Right forelimb (tissue), 1 donor: ENCODE results near the gene DDI1.
"Not testable (repeated sequence)": the region's sequence is repeated elsewhere in the genome, so short reads cannot be mapped to it uniquely, and the experiment has no call there.

Experiments
- DNase-seq: peaks from one replicate; pipeline ENCODE4 v3.0.0-alpha.2; 2018

Gene DDI1

DNA sequence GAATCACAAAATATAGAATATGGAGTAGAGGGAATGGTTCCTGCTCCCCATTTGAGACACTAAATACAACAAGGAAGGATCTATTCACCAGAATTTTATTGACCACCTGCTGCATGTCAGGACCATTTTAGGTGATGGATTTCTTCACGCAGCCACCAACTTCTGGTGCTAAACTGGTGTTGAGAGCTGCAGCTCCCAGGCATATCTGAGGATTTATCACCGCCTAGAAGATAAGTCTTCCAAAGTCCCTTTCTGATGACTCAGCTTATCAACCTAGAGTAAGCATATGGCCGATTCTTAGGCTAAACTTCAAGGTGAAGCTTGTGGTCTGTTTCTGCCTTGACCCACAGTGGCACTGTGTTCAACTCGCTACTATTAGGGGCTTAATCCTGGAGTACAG is 6.7 kb downstream of the DDI1 start:
- DNase-seq = no peak

DNA sequence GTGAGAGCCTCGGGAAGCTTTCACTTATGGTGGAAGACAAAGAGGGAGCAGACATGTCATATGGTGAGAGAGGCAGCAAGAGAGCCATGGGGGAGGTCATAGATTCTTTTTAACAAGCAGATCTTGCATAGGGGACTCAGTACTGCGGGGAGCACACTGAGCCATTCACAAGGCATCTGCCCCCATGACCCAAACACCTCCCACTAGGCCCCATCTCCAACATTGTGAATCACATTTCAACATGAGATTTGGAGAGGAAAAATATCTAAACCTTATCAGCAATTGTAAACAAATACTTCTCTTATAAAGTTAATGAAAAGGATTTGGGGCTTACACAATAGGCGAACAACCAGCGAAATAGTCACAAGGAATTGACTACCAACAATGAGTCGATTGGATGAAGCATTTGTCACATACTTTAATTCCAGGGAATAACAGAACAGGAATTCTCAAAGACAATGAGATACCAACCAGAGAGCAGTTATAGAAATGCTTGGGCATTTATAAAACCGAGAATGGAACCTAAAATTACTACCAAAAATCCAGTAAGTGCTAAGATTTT is 7.3 kb downstream of the DDI1 start:
- DNase-seq = no peak

DNA sequence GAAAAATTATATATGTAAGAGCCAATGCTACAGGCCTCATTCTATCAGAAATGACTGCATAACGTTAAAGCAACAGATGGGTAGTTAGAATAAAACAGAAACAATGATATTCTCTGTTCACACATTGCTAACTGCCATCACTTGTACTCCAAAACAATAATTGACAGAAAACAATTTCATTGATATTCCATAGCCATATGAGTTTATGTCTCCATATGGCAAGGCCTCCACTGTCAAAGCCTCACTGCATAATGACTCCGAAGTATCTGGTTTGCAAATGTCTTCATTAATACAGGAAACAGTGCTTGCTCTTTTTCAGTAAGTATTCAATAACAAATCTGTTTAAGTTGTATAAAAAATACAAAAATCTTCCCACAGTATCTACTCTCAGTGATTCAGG is 9.9 kb downstream of the DDI1 start:
- no peak for DNase-seq

DNA sequence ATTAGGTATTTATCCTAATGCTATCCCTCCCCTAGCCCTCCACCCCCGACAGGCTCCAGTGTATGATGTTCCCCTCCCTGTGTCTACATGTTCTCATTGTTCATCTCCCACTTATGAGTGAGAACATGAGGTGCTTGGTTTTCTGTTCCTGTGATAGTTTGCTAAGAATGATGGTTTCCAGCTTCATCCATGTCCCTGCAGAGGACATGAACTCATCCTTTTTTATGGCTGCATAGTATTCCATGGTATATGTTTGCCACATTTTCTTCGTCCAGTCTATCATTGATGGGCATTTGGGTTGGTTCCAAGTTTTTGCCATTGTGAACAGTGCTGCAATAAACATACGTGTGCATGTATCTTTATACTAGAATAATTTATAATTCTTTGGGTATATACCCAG is 10.4 kb downstream of the DDI1 start:
- not testable (repeated sequence) for DNase-seq

DNA sequence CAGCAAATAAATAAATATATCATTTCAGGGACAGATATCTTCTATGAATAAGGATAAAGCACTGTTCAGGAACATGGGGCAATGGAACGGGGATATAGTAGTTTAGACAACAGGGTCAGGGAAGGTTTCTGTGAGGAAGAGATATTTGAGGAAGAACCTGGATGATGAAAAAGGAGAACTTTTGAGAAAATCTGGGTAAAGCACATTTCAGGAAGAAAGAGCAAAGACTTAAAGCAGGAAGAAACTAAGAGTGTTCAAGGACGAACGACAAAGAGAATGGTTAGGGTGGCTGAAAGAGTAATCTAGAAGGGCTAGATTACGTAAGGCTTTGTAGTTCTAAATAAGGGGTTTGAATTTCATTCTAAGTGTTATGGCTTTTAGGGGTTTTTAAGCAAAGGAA is 12.7 kb downstream of the DDI1 start:
- no peak for DNase-seq

DNA sequence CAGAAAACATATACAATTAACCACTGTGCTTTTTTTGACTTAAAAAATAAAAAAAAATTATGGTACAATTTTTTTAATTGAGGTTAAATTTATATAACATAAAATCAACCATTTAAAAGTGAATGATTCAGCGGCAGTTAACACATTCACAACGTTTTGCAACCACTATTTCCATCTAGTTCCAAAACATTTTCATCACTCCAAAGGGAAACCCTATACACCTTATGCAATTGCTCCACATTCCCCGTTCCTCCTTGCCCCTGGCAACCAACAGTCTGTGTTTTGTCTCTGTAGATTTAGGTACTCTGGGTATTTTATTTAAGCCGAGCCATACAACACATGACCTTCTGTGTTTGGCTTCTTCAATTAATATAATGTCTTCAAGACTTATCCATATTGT is 15.3 kb downstream of the DDI1 start:
- no peak for DNase-seq

DNA sequence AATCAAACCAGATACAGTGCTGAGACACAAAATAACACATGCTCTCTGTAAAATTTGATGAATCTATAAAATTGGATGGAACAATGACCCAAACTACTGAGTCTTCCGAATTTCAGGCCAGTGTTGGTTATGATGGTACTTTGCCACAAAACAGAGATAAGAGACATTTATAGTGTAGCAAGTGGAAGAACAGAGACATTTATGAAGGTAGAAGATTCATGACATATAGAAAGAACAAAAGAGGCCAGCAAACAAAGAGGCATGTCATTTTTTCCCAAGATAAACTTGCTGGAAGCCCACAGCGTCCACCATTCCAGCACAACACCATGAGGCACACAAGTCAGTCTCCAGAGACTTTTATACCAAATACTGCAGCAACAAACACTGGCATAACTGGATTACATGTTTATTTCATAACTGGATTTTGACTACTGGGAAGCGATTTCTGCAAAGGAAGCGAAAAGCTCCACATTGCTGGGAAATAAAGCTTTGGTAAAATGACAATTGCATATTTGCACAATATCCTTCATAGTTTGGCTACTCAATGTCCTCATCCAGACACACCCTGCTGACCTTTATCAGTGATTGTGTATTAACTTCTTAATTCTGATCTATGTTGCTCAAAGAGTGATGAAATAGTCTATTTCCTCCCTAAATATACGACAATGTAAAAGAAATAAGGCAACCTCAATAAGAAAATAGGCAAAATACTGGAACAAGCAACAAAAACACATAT is 17.5 kb downstream of the DDI1 start:
- DNase-seq = no peak

DNA sequence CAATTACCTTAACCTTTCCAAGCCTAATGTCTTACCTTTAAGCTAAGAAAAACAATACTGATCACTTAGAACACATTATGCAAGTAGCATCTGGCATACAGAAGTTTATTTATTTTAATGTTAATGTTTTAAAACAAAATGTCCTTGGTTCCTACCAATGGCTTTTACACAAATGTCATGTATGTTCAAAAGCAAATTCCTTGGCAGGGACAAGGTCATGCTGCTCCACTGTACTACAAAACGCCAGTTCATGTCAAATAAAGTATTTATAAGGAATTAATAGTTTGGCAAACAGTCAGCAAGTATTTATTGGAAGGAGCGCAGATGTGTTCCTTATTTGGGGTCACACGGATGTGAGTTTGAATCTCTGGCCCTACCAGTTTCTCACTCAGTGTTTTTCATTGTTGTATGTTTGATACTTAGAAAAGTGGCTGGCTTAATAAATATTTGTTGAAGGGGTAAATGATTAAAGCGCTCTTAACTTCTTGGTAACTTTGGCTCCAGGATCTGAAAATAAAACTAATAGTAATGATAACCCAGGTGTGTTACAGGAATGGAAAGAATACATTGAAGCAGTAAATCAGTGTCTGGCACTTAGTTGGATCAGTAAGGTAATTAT is 18.6 kb downstream of the DDI1 start:
- no peak for DNase-seq

DNA sequence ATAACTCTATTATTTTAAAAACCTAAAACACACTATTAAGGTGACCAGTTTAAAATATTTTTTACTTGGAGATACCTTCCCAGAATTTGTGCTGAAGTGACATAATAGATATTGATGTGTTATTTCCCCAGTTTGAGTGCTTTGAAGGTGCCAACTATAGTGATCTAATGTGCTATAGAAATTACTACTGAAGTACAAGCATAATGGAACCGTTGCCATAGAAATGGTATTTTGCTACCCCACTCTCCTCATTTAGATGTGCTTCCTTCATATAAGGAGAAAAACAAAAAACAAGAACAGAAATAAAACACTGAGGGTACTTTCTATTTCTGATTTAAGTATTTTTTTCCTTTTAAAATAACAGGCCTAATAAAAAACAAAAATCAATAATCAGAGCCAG is 19.2 kb downstream of the DDI1 start:
- DNase-seq = no peak

DNA sequence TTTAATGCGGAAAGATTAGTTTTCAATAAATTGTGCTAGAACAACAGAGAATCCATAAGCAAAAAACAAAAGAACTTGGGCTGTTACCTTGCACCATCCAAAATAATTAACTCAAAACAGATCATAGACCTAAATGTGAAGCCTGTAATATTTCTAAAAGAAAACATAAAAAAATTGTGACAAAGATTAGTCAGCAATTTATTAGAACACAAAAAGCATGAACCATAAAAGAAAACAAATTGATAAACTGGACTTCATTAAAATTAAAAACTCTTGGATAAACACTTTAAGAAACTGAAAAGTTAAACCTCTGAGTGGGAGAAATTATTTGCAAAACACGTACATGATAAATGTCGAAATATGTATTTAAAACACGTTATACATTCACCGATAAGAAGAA is 21.5 kb downstream of the DDI1 start:
- no peak for DNase-seq

DNA sequence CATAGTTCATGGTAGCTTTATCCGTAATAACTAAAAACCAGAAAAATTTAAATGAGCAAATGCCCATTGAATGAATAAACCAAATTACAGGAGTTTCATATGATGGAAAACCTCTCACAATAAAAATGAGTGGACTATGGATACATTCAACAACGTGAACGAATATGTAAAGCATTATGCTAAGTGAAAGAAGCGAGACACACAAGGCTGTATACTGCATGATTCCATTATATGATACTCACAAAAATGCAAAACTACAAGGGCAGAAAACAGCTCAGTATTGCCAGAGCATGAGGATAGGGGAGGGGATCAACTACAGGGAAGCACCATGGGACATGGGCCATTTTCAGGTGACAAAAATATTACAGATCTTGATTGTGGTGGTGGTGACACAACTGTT is 22.2 kb downstream of the DDI1 start:
- DNase-seq = no peak

DNA sequence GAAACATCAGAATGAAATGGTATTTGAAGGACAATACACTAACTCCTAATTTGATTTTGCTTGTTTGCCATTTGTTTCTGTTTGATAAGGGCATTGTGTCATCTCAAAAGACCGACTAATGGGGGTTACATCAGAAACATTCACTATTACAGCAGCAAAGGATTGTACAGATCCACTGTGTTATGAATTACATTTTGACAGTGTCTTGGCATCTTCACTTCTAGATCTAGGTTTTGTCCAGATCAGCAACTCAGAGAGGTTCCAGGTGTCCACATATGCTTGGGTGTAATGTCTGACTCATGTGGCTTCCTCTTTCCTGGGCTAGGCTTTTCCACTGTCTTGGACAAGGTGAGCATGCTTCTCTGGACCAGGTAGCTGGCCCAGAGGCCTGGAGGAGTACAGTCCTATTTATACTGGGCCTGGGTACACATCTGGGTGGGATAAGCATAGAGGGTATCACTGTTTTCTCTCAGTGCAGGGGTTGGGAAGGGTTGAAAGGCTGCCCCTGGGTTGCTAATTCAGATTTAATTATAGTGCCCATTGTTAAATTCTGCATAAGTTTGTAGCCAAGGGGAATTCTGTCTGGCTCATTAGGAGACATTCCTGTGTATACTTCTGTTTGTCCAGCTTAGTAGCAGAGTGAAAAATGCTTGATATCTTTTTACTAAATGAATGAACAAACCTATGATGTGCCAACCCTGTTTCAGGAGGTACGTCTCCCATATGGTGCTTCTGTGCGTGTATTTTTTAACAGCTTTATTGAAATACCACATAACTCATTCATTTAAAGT is 23.8 kb downstream of the DDI1 start:
- no peak for DNase-seq

DNA sequence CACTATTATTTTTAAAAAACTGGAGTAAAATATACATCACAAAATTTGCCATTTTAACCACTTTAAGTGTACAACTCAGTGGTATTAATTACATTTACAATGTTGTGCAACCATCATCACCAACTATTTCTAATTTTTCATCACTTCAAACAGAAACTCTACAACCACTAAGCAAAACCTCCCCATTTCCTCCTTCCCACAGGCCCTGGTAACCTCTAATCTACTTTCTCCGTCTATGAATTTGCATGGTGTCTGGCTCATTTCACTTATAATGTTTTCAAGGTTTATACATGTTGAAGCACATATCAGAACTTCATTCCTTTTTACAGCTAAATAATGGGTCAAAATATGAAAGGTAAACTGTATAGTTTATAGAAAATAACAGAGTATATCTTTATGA is 24.4 kb downstream of the DDI1 start:
- DNase-seq = no peak

DNA sequence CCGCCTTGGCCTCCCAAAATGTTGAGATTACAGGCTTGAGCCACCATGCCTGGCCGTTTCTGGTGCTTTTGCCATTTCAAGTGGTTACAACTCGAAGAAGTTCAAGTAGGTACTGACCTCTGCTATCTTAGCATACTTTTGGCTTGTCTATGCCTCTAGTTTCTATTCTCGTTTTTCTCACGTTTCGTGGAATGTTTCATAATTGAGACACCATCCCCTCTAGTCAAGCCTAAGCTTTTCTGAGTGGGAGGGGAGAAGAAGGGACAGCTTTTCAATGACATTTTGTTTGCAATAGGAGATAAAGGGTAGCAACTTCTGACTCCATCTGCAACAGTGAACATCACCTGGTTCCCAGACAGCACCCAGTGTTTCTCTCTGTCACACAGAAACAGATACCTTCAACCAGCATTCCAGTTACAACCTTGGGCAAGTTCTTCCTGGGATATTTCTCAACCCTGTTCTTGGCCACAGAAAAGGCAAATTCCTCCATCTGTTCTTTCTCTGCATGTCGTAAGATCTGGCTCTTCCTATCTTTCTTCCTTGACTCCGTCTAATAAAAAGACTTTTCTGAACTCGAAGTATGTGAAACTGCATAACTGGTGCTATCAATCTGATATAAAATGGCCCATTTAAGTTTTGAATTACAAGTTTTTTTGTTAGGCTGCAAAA is 25.5 kb downstream of the DDI1 start:
- no peak for DNase-seq

DNA sequence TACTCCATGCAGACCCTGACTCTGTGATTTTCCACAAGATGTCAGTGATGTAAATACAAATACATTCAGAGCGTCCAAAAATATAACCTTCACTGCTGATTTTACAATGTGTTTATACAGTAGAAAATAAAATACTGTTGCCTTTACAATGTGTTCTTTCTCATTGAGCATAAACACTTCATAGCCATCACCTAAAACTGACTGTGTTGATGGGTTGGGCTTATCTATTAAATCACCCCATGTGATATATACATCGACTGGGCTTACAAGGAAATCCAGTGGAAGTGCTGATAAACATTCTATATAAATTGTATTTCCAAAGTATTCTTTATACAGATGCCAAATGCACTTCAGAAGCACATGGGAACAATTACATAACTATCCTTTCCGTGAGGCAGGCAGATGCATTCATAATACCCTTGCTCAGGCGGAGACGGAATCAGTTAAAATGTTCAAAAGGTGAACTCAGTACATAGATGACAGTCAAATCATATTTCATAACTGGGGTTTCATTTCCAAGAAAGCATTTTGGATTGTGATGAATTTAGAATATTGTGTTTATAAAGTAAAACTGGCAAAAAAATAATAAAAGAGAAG is 27.7 kb downstream of the DDI1 start:
- DNase-seq = no peak

DNA sequence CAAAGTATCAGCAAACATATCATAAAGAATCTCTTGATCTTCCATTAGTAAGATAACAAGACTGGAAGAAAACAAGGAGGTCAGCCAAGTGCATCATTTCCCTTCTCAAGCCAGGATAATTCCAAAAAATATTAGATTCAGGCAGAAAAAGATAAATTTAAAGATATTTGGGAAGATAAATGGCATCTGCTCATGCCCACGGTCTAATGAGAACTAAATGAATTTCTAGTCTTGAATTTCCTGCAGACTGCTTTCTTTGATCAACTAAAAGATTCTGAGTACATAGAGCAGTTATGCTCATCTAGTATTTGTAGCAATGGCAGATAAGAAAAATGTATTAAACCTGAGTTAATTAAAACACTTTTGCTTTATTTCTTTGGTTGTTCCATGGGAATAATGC is 31.1 kb downstream of the DDI1 start:
- DNase-seq = no peak

DNA sequence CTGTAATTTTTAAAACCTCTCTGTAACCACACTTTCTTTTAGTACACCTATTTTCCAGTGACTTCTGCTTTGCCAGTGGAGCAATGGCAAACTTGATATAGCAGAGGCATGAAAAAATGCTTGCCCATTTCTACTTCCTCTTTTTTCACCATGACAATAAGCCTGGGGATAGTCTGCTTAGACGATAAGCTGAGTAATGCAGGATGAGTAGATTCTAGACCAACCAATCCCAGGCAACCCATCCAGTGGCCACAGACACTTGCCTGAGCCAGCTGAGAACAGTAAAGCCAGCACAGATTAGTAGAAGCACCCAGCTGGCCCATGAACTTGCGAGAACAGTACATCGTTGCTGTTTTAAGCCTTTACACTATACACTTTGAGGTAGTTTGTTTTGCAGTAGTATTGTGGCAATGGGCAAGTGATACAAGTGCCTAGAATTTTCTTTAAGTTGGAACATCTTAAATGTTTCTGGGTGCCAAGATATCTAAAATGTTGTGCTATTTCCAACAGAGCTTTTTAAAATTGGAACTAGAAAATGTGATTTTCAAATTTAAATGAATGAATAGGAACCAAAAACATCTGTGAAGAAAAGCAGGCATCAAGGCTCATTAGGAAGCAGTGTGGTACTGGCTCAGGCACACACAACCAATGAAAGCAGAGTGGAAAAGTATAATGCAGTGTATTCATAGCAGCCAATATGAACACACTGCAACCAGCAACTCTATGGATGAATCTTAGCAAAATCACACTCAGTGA is 37.7 kb downstream of the DDI1 start:
- no peak for DNase-seq

DNA sequence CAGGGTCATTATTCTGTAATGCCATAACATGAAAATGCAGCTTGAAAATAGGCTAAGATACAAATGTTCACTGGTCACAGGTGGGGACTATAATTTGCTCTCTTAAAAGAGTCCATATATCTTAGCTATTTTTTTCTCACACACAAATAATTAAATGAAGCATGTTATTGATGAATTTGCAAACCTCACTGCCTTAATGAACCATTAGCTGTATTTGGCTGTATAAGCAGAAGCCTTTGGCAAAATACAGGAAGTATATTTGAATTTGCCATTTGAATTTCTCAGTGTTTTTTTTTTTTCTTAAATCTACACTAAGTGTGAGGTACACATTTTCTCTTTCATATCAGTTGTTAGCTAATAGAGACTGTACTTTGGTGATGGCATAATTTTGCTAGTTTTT is 38.7 kb downstream of the DDI1 start:
- DNase-seq = no peak

DNA sequence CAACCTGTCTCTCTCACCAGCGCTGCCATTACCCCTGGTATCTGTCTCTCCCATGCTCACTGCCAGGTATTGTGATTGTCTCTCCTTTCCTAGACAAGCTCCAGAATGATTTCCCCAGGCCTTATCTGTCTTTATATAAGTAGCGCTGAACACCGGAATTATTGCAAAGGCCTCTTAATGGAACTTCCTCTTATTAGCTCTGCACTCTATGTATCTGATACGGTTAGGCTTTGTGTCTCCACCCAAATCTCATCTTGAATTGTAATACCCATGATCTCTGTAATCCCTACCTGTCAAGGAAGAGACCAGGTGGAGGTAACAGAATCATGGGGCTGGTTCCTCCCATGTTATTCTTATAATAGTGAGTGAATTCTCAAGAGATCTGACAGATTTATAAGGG is 39.3 kb downstream of the DDI1 start:
- DNase-seq = no peak

DNA sequence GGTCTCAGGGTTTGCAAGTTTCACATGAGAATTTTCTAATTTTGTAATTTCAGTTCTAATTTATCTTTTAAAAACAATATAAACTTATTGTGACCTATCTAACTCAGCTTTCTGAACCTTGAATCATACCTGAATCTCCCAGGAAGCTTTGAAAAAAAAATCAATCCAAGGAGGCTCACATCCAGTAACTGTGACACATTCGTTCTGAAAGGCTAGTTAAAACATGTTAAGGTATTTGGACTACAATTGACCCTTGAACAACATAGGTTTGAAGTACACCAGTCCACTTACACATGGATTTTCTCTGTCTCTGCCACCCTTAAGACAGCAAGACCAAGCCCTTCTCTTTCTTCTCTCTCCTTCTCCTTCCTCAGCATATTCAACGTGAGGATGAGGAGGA is 40.0 kb downstream of the DDI1 start:
- no peak for DNase-seq

DNA sequence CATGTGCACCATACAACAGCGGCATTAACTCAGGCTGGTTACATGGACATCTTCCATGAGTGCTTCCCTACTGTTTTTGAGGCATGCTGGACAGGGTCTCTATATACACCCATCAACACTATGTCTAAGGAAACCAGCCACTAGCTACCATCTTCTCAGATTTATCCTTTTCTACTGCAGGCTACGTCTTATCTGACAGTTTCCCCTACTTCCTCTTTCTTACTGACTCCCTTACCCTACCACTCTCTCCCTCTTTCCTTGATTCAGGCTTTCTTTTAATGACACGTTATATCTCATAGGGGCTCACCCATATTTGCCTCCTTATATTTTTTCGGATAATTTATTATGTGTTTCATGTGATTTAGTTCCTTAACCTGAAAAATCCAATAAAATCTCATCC is 41.8 kb downstream of the DDI1 start:
- no peak for DNase-seq

DNA sequence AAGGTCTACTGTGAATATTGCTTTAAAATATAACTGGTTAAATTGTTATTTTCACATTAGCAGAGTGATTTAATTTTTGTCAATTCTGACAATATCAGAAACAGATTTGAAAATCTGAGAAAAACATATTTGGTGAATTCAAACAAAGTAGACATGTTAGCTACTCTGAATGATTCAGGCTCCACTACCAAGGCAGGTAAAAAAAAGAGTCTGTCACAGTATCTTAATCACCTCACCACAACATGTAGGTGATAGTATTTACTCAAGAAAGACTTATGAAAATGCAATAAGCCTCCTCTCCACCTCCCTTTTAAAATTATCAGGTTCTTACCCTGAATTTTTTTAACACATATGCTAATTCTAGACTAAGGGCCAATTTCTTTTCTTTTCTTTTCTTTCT is 42.6 kb downstream of the DDI1 start:
- no peak for DNase-seq
